H9 (cell line): ENCODE data around the gene NALCN. TPM values are rescaled to one million over a fixed set of nuclear protein-coding genes. Genes with fewer than 3 reads are reported as not detected.

Experiments
- DNase-seq: peaks from one replicate; pipeline ENCODE4 v3.0.0-alpha.2; 2017
- H2AFZ ChIP-seq: one replicate; pipeline ENCODE4 v1.6.1; 2013; ENCODE audit warnings: mild to moderate bottlenecking, low read length, control low read depth, moderate library complexity
- H2AK5ac ChIP-seq: 2 replicates; pipeline ENCODE4 v1.6.1; 2013; ENCODE audit warnings: low read length, control low read depth, mixed read lengths; ENCODE audit not compliant: insufficient read length
- H2BK120ac ChIP-seq: one replicate; pipeline ENCODE4 v1.6.1; 2013; ENCODE audit warnings: low read depth, mild to moderate bottlenecking, low read length, control low read depth, inconsistent platforms; ENCODE audit not compliant: poor library complexity, severe bottlenecking
- H2BK12ac ChIP-seq: 2 replicates; pipeline ENCODE4 v1.6.1; 2013; ENCODE audit warnings: low read length, control low read depth, mixed read lengths, low read depth; ENCODE audit not compliant: insufficient read length
- H2BK15ac ChIP-seq: 2 replicates; pipeline ENCODE4 v1.6.1; 2013; ENCODE audit warnings: low read depth, low read length, control low read depth
- H2BK20ac ChIP-seq: one replicate; pipeline ENCODE4 v1.6.1; 2013; ENCODE audit warnings: low read depth, mild to moderate bottlenecking, low read length, control low read depth, inconsistent platforms; ENCODE audit not compliant: poor library complexity, severe bottlenecking
- H2BK5ac ChIP-seq: 2 replicates; pipeline ENCODE4 v1.6.1; 2013; ENCODE audit warnings: low read length, control low read depth, mixed read lengths; ENCODE audit not compliant: insufficient read length
- H3K14ac ChIP-seq: 2 replicates; pipeline ENCODE4 v1.6.1; 2013; ENCODE audit warnings: low read length, control low read depth; ENCODE audit not compliant: insufficient read depth
- H3K18ac ChIP-seq: 2 replicates; pipeline ENCODE4 v1.6.1; 2013; ENCODE audit warnings: low read depth, mild to moderate bottlenecking, mixed read lengths, low read length, control low read depth; ENCODE audit not compliant: insufficient read length
- H3K23ac ChIP-seq: 2 replicates; pipeline ENCODE4 v1.6.1; 2013; ENCODE audit warnings: low read length, control low read depth, mixed read lengths, low read depth; ENCODE audit not compliant: insufficient read length
- H3K23me2 ChIP-seq: 2 replicates; pipeline ENCODE4 v1.6.1; 2013; ENCODE audit warnings: low read depth, mild to moderate bottlenecking, mixed read lengths, low read length, control low read depth; ENCODE audit not compliant: insufficient read length, poor library complexity, severe bottlenecking
- H3K27ac ChIP-seq: 2 replicates; pipeline ENCODE4 v1.5.1; 2013; ENCODE audit warnings: low read length, control low read depth, mixed read lengths, low read depth; ENCODE audit not compliant: insufficient read length
- H3K27me3 ChIP-seq: 2 replicates; pipeline ENCODE4 v1.6.1; 2013; ENCODE audit warnings: low read length, control low read depth, inconsistent platforms; ENCODE audit not compliant: insufficient read depth
- H3K4ac ChIP-seq: 2 replicates; pipeline ENCODE4 v1.6.1; 2013; ENCODE audit warnings: low read depth, mild to moderate bottlenecking, control low read depth, inconsistent platforms, low read length, moderate library complexity
- H3K4me1 ChIP-seq: 2 replicates; pipeline ENCODE4 v1.6.1; 2013; ENCODE audit warnings: low read length, control low read depth, inconsistent platforms; ENCODE audit not compliant: insufficient read depth
- H3K4me2 ChIP-seq: 2 replicates; pipeline ENCODE4 v1.6.1; 2013; ENCODE audit warnings: low read length, control low read depth, mixed read lengths; ENCODE audit not compliant: insufficient read length, insufficient read depth
- H3K56ac ChIP-seq: 2 replicates; pipeline ENCODE4 v1.6.1; 2013; ENCODE audit warnings: low read depth, mild to moderate bottlenecking, mixed read lengths, low read length, control low read depth; ENCODE audit not compliant: insufficient read length
- H3K79me1 ChIP-seq: 2 replicates; pipeline ENCODE4 v1.6.1; 2013; ENCODE audit warnings: low read depth, mild to moderate bottlenecking, moderate library complexity, low read length, control low read depth, inconsistent platforms; ENCODE audit not compliant: insufficient read depth, poor library complexity, severe bottlenecking
- H3K79me2 ChIP-seq: 2 replicates; pipeline ENCODE4 v1.6.1; 2013; ENCODE audit warnings: low read length, control low read depth, inconsistent platforms; ENCODE audit not compliant: insufficient read depth
- H3K9ac ChIP-seq: 2 replicates; pipeline ENCODE4 v1.6.1; 2013; ENCODE audit warnings: low read length, control low read depth, mixed read lengths; ENCODE audit not compliant: insufficient read length; ENCODE audit errors: extremely low read depth
- H3K9me3 ChIP-seq: one replicate; pipeline ENCODE4 v1.6.1; 2013; ENCODE audit warnings: low read depth, low read length, inconsistent platforms; ENCODE audit not compliant: control insufficient read depth
- H3T11ph ChIP-seq: one replicate; pipeline ENCODE4 v1.6.1; 2013; ENCODE audit warnings: mild to moderate bottlenecking, low read length, control low read depth, inconsistent platforms
- H4K20me1 ChIP-seq: one replicate; pipeline ENCODE4 v1.6.1; 2013; ENCODE audit not compliant: control insufficient read depth, insufficient read length, insufficient read depth
- H4K5ac ChIP-seq: 2 replicates; pipeline ENCODE4 v1.6.1; 2013; ENCODE audit warnings: low read depth, mild to moderate bottlenecking, mixed read lengths, low read length, control low read depth; ENCODE audit not compliant: insufficient read length
- H4K8ac ChIP-seq: replicated peaks from 2 replicates; pipeline ENCODE4 v1.6.1; 2013; ENCODE audit warnings: low read length, control low read depth, mixed read lengths, low read depth; ENCODE audit not compliant: insufficient read length
- H4K91ac ChIP-seq: 2 replicates; pipeline ENCODE4 v1.6.1; 2013; ENCODE audit warnings: low read depth, mild to moderate bottlenecking, moderate library complexity, mixed read lengths, low read length, control low read depth; ENCODE audit not compliant: insufficient read length
- H3K27ac Mint-ChIP-seq, 3 experiments: 2 replicates in 2 of 3; 3 replicates in 1 of 3; pipeline ENCODE4 v1.8.0; 2020 to 2021; ENCODE audit warnings: mixed read lengths in 3 of 3, mild to moderate bottlenecking in 1 of 3, moderate library complexity in 1 of 3
- H3K27me3 Mint-ChIP-seq: 2 replicates; pipeline ENCODE4 v1.8.0; 2021; ENCODE audit warnings: low read depth, mild to moderate bottlenecking, moderate library complexity, mixed read lengths
- H3K36me3 Mint-ChIP-seq, 3 experiments: 2 replicates in 2 of 3; 3 replicates in 1 of 3; pipeline ENCODE4 v1.8.0; 2020 to 2021; ENCODE audit warnings: low read depth in 3 of 3, mixed read lengths in 3 of 3; ENCODE audit not compliant: insufficient read depth in 1 of 3
- H3K4me1 Mint-ChIP-seq, 2 experiments: 2 replicates each; pipeline ENCODE4 v1.8.0; 2020; ENCODE audit warnings: mixed read lengths in 2 of 2
- H3K4me3 Mint-ChIP-seq, 2 experiments: 2 replicates in 1 of 2; 3 replicates in 1 of 2; pipeline ENCODE4 v1.8.0; 2020 to 2021; ENCODE audit warnings: mild to moderate bottlenecking in 2 of 2, mixed read lengths in 2 of 2, moderate library complexity in 1 of 2
- H3K9me3 Mint-ChIP-seq, 2 experiments: 2 replicates in 1 of 2; 3 replicates in 1 of 2; pipeline ENCODE4 v1.8.0; 2020; ENCODE audit warnings: mild to moderate bottlenecking in 2 of 2, mixed read lengths in 2 of 2, moderate library complexity in 1 of 2
- CTCF ChIP-seq: fragments of 200-600 bp; sonication (generic); conservative IDR thresholded peaks from 3 replicates; pipeline ENCODE4 v1.8.0; 2021; ENCODE audit warnings: antibody characterized with exemption, mild to moderate bottlenecking
- WGBS: extraction: QIAGEN DNeasy Blood & Tissue Kit; methylation state at CpG from one replicate; pipeline ENCODE4 v1.1.7; 2013; ENCODE audit warnings: missing lambda C conversion rate, low lambda C conversion rate, mixed read lengths; ENCODE audit not compliant: insufficient read length; ENCODE audit errors: extremely low coverage; 5-methylcytosine and 5-hydroxymethylcytosine counted together
- total RNA-seq: library from RNA; stranded (reverse); gene quantifications from 2 replicates; pipeline ENCODE4 v1.2.1, GENCODE V29; 2021

Gene NALCN
- total RNA-seq, 1 experiment from 2014 or later: 0.09 TPM

- Mint-ChIP-seq H3K4me3 (no peak overlapping the region), H3K36me3 (no peaks in the 10 kb centered on the region), H3K27ac (no peak overlapping the region), H3K4me1 (no peaks in the 10 kb centered on the region), H3K9me3 (no peaks in the 10 kb centered on the region), H3K27me3 (no peaks in the 10 kb centered on the region)
- H3K23me2 ChIP-seq: no peaks in the 10 kb centered on the region
- no peak overlapping the region for H3K27ac ChIP-seq
- H2BK120ac ChIP-seq: no peak overlapping the region
- TF ChIP-seq CTCF: no peak
- H3K79me2 ChIP-seq: no peaks in the 10 kb centered on the region
- no CpG with 5 or more reads among the region's 3 CpGs for WGBS
- H2AK5ac ChIP-seq: no peak overlapping the region
- no peaks in the 10 kb centered on the region for H3K27me3 ChIP-seq
- H3K23ac ChIP-seq: no peak overlapping the region
- no peak overlapping the region for H2BK15ac ChIP-seq
- no peaks in the 10 kb centered on the region for H4K20me1 ChIP-seq
- H4K5ac ChIP-seq: no peak overlapping the region
- no peak overlapping the region for H3K14ac ChIP-seq
- H2BK5ac ChIP-seq: no peak overlapping the region
- no peak overlapping the region for H3K4me2 ChIP-seq
- H2BK20ac ChIP-seq: no peak overlapping the region
- no peaks in the 10 kb centered on the region for H3K79me1 ChIP-seq
- H3T11ph ChIP-seq: no peak overlapping the region
- no peaks in the 10 kb centered on the region for H3K9me3 ChIP-seq
- H3K4me1 ChIP-seq: no peaks in the 10 kb centered on the region
- no peak overlapping the region for H3K56ac ChIP-seq
- H2AFZ ChIP-seq: no peak overlapping the region
- H3K4ac ChIP-seq: no peak overlapping the region
- no peak overlapping the region for H2BK12ac ChIP-seq
- H3K9ac ChIP-seq: no peak overlapping the region
- H3K18ac ChIP-seq: no peak overlapping the region
- no peak for DNase-seq
- H4K91ac ChIP-seq: no peak overlapping the region
- H4K8ac ChIP-seq: no peak overlapping the region
These were observed 109.5 kb downstream of the NALCN start for GRCh38 chr13:101306773-101307172.
